ENCODE results near the gene ENOX2.

ENOX2 gene

DNA sequence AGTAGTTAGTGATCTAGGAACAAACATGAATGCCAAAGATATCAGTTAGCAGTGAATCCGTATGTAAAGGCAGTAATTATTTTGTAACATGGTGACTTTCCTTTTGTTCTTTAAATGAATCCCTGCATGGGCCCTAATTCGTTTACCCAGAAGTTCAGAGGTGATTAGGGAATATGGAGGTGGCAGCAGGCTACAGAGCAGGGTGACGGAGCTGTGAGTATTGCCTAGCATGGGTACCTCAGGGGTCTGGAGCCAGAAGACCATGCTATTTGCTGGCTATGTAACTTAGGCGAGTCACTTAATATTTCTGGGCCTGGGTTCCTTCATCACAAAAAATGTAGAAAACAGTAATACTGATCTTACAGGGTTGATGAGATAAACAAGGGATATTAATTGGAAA, 184.9 kb downstream of the ENOX2 start:
- no peak overlapping the region for H3K4me2 ChIP-seq (ENCODE audit: low read depth, low read length, poor library complexity, severe bottlenecking)
- H3K9me2 ChIP-seq (replicated peaks; ENCODE audit: low read depth, low read length): no peaks in the 10 kb centered on the region
- no peak overlapping the region for H3K9ac ChIP-seq (ENCODE audit: low read depth, low read length, poor library complexity, severe bottlenecking)
- H3K36me3 ChIP-seq (ENCODE audit: insufficient read depth, low read length): no peaks in the 10 kb centered on the region
- H3F3A ChIP-seq (ENCODE audit: low read depth): no peaks in the 10 kb centered on the region
- no peaks in the 10 kb centered on the region for H3K79me2 ChIP-seq (ENCODE audit: insufficient read depth, low read length)
- TF ChIP-seq, protein P1, sequence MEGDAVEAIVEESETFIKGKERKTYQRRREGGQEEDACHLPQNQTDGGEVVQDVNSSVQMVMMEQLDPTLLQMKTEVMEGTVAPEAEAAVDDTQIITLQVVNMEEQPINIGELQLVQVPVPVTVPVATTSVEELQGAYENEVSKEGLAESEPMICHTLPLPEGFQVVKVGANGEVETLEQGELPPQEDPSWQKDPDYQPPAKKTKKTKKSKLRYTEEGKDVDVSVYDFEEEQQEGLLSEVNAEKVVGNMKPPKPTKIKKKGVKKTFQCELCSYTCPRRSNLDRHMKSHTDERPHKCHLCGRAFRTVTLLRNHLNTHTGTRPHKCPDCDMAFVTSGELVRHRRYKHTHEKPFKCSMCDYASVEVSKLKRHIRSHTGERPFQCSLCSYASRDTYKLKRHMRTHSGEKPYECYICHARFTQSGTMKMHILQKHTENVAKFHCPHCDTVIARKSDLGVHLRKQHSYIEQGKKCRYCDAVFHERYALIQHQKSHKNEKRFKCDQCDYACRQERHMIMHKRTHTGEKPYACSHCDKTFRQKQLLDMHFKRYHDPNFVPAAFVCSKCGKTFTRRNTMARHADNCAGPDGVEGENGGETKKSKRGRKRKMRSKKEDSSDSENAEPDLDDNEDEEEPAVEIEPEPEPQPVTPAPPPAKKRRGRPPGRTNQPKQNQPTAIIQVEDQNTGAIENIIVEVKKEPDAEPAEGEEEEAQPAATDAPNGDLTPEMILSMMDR (conservative IDR thresholded peaks at IDR 0.05; ENCODE audit: low read length): no peak
- TF ChIP-seq EZH2phosphoT487 (IDR thresholded peaks at IDR 0.05; ENCODE audit: borderline replicate concordance): no peak
- no peaks in the 10 kb centered on the region for H4K20me1 ChIP-seq (ENCODE audit: insufficient read depth, low read length, poor library complexity, severe bottlenecking)
- no peak overlapping the region for H3K4me3 ChIP-seq (ENCODE audit: low read length, poor library complexity, severe bottlenecking)
- no peaks in the 10 kb centered on the region for H3K4me1 ChIP-seq (ENCODE audit: insufficient read depth, low read length, poor library complexity, severe bottlenecking)
- H3K27me3 ChIP-seq (ENCODE audit: insufficient read depth, low read length, poor library complexity, severe bottlenecking): no peaks in the 10 kb centered on the region
- H2AFZ ChIP-seq (ENCODE audit: low read length): no peak overlapping the region
- H3K9me3 ChIP-seq (ENCODE audit: insufficient read depth, low read depth, low read length): no peaks in the 10 kb centered on the region

DNA sequence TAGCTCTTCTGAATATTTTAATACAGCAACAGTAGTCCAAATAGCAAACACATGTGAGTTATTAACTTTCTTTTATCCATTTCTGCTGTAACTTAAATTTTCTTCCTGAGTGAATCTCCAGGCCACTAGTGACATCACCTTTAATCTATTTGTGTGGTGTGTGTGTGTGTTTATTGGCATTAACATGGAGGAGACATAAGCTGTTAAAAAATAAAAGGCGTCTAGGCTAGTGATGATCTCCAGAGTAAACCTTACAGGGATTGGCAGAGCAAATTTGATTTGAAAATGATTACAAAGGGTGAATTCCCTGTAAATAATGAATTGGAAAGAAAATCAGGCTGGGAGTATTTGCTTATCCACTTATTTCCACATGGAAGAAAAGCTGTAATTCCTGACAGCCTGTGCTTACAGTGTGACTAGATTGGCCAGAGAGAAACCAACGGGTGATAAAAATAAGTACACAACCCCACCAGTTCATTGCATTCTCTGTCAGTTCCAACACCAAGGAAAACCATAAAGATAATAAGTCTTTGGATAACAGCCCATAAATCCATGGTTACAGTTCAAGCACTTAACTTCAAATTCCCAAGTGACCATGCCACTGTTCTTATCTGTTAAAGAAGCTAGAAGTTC, 186.1 kb downstream of the ENOX2 start:
- no peak for TF ChIP-seq EZH2phosphoT487 (IDR thresholded peaks at IDR 0.05; ENCODE audit: borderline replicate concordance)
- TF ChIP-seq, protein P1 (conservative IDR thresholded peaks at IDR 0.05; ENCODE audit: low read length): no peak
- H3K9me3 ChIP-seq (ENCODE audit: insufficient read depth, low read depth, low read length): no peaks in the 10 kb centered on the region

DNA sequence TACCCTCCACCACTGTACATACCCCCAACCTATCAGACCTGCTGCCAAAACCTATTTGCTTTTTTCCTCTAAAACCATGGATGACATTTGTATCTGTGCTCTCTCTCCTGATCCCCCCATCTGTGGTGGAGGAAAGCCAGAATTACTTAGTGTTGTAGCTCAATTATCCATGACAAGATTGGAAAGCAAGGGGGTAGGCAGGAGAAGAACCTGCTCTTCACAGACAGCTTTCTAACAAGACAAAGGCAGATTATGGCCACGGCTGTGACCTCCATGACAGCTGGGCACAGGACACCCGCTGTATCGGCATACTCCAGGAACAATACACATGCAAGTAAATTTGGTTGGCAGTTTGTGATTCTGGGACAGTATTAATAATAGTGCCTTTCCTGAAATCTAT, 186.7 kb downstream of the ENOX2 start:
- H3K4me3 ChIP-seq (ENCODE audit: low read length, poor library complexity, severe bottlenecking): no peak overlapping the region
- no peaks in the 10 kb centered on the region for H3K9me2 ChIP-seq (replicated peaks; ENCODE audit: low read depth, low read length)
- H3K4me1 ChIP-seq (ENCODE audit: insufficient read depth, low read length, poor library complexity, severe bottlenecking): no peaks in the 10 kb centered on the region
- no peak overlapping the region for H3K9ac ChIP-seq (ENCODE audit: low read depth, low read length, poor library complexity, severe bottlenecking)
- H4K20me1 ChIP-seq (ENCODE audit: insufficient read depth, low read length, poor library complexity, severe bottlenecking): no peaks in the 10 kb centered on the region
- no peaks in the 10 kb centered on the region for H3K9me3 ChIP-seq (ENCODE audit: insufficient read depth, low read depth, low read length)
- H2AFZ ChIP-seq (ENCODE audit: low read length): no peak overlapping the region
- no peak for TF ChIP-seq EZH2phosphoT487 (IDR thresholded peaks at IDR 0.05; ENCODE audit: borderline replicate concordance)
- TF ChIP-seq, protein P1 (conservative IDR thresholded peaks at IDR 0.05; ENCODE audit: low read length): no peak
- H3K27me3 ChIP-seq (ENCODE audit: insufficient read depth, low read length, poor library complexity, severe bottlenecking): no peaks in the 10 kb centered on the region
- no peak overlapping the region for H3K4me2 ChIP-seq (ENCODE audit: low read depth, low read length, poor library complexity, severe bottlenecking)
- H3F3A ChIP-seq (ENCODE audit: low read depth): no peaks in the 10 kb centered on the region
- H3K36me3 ChIP-seq (ENCODE audit: insufficient read depth, low read length): no peaks in the 10 kb centered on the region
- no peaks in the 10 kb centered on the region for H3K79me2 ChIP-seq (ENCODE audit: insufficient read depth, low read length)

More for the DNA sequence above, 186.1 kb downstream of the ENOX2 start:
- no peaks in the 10 kb centered on the region for H3K79me2 ChIP-seq (ENCODE audit: insufficient read depth, low read length)
- no peaks in the 10 kb centered on the region for H3K9me2 ChIP-seq (replicated peaks; ENCODE audit: low read depth, low read length)
- H3K27me3 ChIP-seq (ENCODE audit: insufficient read depth, low read length, poor library complexity, severe bottlenecking): no peaks in the 10 kb centered on the region
- no peak overlapping the region for H2AFZ ChIP-seq (ENCODE audit: low read length)
- H3K36me3 ChIP-seq (ENCODE audit: insufficient read depth, low read length): no peaks in the 10 kb centered on the region
- no peaks in the 10 kb centered on the region for H4K20me1 ChIP-seq (ENCODE audit: insufficient read depth, low read length, poor library complexity, severe bottlenecking)
- no peaks in the 10 kb centered on the region for H3K4me1 ChIP-seq (ENCODE audit: insufficient read depth, low read length, poor library complexity, severe bottlenecking)
- no peak overlapping the region for H3K9ac ChIP-seq (ENCODE audit: low read depth, low read length, poor library complexity, severe bottlenecking)
- H3K4me2 ChIP-seq (ENCODE audit: low read depth, low read length, poor library complexity, severe bottlenecking): no peak overlapping the region
- H3K4me3 ChIP-seq (ENCODE audit: low read length, poor library complexity, severe bottlenecking): no peak overlapping the region
- no peaks in the 10 kb centered on the region for H3F3A ChIP-seq (ENCODE audit: low read depth)
